Stimulated activated CD4-positive, alpha-beta T cell treated with anti-CD3 and anti-CD28 coated beads, Interleukin-2, amount 100 ng/mL, for 48 hours (primary cell): ENCODE data around the gene RGS1.

ENCODE experiments used
- DNase-seq, 2 donors: peaks; one replicate each; pipeline ENCODE4 v3.0.0-alpha.2; 2020

Gene RGS1

DNA sequence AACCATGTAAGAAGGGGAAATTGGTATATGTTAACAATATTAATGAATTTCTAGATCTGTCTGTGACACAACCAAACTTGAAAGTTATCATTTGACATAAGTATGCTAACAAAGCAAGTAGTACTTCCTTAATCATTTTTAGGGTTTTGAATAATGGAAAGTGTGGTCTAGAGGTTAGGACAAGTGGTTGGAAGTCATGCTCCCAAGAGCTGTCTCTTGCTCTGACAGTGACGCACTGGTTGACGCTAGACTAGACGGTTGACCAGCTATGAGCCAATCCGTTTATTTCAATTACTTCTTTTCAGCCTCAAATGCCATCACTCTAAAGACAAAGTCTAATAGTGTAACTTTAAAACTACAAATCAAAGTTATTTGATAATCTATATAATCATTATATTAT, 20.7 kb upstream of the RGS1 start:
- DNase-seq, result no peak

GRCh38 chr1:192555399-192555798, 20.2 kb upstream of the RGS1 start:
- no peak for DNase-seq

DNA sequence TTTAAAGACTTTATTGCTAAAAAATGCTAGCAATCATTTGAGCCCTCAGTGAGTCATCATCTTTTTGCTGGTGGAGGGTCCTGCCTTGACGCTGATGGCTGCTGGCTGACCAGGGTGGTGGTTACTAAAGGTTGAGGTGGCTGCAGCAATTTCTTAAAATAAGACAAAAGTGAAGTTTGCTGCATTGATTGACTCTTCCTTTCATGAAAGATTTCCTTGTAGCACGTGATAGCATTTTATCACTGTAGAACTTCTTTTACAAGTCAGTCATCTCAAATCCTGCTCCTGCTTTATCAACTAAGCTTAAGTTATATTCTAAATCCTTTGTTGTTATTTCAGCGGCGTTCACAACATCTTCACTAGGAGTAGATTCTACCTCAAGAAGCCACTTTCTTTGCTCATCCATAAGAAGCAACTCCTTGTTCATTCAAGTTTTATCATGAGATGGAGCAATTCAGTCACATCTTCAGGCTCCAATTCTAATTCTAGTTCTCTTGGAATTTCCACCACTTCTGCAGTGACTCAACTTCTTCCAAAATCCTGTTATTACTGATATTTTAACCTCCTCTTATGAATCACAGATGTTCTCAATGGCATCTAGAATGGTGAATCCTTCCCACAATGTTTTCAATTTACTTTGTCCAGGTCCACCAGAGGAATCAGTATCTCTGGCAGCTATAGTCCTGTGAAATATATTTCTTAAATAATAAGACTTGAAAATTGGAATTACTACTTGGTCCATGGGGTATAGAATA, 17.6 kb upstream of the RGS1 start:
- no peak for DNase-seq

- DNase-seq, result no peak
Measured at GRCh38 chr1:192559115-192560006, 16.2 kb upstream of the RGS1 start.

- DNase-seq, result no peak
Measured at GRCh38 chr1:192561301-192561700, 14.3 kb upstream of the RGS1 start.

GRCh38 chr1:192563129-192563528, 12.4 kb upstream of the RGS1 start:
- DNase-seq, result no peak

GRCh38 chr1:192564099-192564498, 11.5 kb upstream of the RGS1 start:
- DNase-seq, result no peak

DNA sequence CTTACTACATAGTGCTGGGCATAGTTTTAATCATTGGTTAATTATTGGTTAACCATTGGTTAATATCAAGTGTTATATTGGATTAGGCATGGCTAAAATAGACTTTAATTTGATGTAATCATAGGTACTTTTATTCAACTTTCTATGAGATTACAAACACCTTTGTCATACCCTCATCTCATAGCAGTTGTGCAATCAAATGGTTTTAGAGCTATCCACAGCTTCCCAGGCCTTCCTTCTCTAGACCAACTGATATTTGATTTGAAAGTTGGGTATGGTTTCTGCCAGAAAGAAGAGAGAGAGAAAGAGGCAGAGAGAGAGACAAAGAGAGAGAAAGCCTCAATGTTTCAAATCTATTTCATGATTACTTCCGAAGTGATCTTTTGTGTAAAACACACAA, 9.6 kb upstream of the RGS1 start:
- DNase-seq, result no peak

GRCh38 chr1:192566657-192567056, 8.9 kb upstream of the RGS1 start:
- DNase-seq, result no peak

DNA sequence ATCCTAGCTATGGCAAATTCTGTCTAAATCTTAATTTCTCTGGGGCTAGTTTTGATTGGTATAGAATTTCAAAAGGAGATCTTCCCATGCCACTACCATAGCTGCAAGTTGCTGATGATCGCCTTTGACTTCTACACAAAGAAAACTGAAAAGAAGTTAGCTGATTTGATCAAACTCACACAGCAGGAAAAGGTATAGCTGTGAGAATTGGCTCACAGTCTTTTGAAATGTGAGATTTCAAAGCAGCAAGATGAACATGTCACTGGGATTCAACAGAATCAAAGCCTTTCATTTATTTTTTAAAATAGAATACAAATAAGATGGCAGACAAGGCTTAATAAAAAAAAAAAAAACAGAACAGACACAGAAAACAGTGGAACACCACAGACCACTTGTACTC, 7.5 kb upstream of the RGS1 start:
- DNase-seq, result no peak

GRCh38 chr1:192571668-192572067, 3.9 kb upstream of the RGS1 start:
- no peak for DNase-seq

DNA sequence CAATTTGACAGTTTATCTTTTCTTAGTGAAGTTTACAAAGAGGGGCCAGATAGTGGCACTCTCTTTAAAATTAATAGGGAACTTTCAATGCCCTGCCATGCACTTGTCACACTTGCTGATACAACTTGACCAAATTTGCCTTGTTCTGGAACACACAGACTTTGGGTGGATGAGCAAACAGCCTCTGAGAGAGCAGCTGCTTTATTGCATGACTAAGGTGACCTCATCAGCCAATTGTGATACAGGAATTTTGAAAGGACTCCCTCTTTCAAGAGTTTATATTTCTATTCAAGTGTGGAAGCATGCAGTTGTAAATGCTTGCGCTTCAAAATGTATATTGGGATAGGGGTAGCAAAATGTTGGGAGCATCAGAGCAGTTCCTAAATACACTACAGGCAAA, 2.1 kb upstream of the RGS1 start:
- no peak for DNase-seq

GRCh38 chr1:192574073-192574472, 1.5 kb upstream of the RGS1 start:
- DNase-seq, result no peak

- no peak for DNase-seq
Measured at GRCh38 chr1:192576190-192577144, 894 bp downstream of the RGS1 start.

GRCh38 chr1:192577145-192578140, 1.9 kb downstream of the RGS1 start:
- no peak for DNase-seq

GRCh38 chr1:192578144-192578909, 2.8 kb downstream of the RGS1 start:
- no peak for DNase-seq

DNA sequence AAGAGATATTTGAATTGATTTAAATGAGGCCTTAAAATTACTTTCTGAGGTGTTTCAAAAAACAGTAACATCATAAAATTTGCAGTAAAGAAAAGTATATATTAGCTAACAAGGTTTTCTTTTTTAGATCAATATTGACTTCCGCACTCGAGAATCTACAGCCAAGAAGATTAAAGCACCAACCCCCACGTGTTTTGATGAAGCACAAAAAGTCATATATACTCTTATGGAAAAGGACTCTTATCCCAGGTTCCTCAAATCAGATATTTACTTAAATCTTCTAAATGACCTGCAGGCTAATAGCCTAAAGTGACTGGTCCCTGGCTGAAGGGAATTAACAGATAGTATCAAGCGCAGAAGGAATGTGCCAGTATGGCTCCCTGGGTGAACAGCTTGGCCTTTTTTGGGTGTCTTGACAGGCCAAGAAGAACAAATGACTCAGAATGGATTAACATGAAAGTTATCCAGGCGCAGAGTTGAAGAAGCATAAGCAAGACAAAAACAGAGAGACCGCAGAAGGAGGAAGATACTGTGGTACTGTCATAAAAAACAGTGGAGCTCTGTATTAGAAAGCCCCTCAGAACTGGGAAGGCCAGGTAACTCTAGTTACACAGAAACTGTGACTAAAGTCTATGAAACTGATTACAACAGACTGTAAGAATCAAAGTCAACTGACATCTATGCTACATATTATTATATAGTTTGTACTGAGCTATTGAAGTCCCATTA, 3.6 kb downstream of the RGS1 start:
- DNase-seq, result no peak

DNA sequence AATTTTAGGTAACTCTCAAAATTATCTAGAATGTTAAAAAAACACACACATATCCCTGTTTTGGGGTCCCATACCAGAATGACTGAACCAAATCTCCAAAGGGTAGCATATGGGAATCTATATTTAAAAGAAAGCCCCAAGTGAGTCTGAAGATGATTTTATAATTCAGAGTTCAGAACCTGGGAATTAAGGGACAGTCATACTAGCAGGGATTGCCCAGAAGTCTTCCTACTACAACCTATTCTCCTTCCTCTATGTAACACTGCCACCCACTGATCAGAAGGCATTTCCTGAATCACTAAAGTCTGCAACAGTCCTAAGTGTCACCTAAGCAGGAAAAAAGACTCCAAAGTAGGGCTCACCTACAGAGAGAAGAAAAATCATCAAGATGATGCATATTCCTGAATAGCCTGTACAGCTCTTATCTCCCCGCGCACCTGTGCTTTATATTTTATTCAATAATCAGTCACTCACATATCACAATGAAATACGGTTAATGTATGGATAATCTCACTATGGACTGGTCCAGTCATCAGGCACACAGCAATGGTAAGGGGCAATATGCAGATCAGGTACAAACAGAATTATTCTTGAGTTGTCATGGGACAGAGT, 4.9 kb downstream of the RGS1 start:
- DNase-seq, result no peak

DNA sequence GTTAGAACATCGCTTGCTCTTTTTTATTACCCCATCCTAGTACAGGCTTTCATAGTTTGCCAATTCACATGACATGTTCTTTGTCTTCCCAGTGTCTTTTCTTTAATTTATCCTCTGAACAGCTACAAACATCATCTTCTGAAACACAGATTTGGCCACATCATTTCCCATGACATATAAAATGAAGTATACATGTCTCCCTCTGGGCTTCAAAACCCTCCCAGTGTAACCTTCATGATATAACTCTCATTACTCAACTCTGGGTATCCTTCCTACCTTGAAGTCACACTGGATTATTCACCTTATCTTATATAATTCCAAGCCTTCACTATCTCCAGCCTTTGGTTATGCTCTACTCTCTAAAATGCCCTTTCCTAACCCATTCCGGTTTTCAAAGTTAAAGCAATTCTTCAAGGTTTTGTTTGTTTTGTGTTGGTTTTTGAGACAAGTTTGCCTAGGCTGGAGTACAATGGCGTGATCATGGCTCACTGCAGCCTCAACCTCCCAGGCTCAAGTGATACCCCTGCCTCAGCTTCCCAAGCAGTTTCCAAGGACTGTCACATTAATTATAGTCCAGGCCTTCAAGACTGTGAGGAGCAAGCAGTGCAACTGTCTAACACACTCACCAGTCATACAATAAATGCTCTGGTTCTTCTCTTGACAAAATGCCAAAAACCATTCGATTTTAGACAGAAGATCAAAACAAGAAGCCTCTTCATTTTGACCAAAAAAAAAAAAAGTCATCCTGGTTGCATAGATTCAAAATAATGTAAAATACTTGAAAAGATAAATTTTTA, 5.8 kb downstream of the RGS1 start:
- DNase-seq, result no peak
